K562 (cell line): ENCODE data around the gene RPUSD2. TPM values are rescaled to one million over a fixed set of nuclear protein-coding genes. Genes with fewer than 3 reads are reported as not detected.

Source experiments
- CBX3 ChIP-seq, 2 experiments: IDR thresholded peaks; 1 replicate in 1 of 2; 2 replicates in 1 of 2; pipeline ENCODE4 v1.6.1; 2012; ENCODE audit warnings: inconsistent platforms in 2 of 2, low read length in 2 of 2, borderline replicate concordance in 1 of 2, control low read depth in 1 of 2
- CREB5 ChIP-seq: fragments of 250-450 bp; sonication (Bioruptor Pico); IDR thresholded peaks from 2 replicates; pipeline ENCODE4 v1.5.0; 2020; ENCODE audit warnings: mild to moderate bottlenecking
- EHMT2 ChIP-seq: fragments of 450-650 bp; IDR thresholded peaks from 2 replicates; pipeline ENCODE4 v1.6.1; 2018; ENCODE audit warnings: antibody characterized with exemption
- GABPA ChIP-seq: fragments of 200-800 bp; sonication (Bioruptor generic); conservative IDR thresholded peaks from 2 replicates; pipeline ENCODE4 v1.6.1; 2016; ENCODE audit warnings: low read depth, missing genetic modification characterization, missing compliant biosample characterization
- GMEB1 ChIP-seq: fragments of 250-450 bp; sonication (Bioruptor Pico); IDR thresholded peaks from 2 replicates; pipeline ENCODE4 v1.4.0; 2020; ENCODE audit warnings: mild to moderate bottlenecking
- HDGF ChIP-seq: fragments of 450-650 bp; IDR thresholded peaks from 2 replicates; pipeline ENCODE4 v1.6.1; 2016
- HNRNPK ChIP-seq: fragments of 200-400 bp; formaldehyde crosslinking; IDR thresholded peaks from one replicate; pipeline ENCODE4 v1.6.1; 2018; ENCODE audit warnings: mild to moderate bottlenecking, low read depth, low read length; ENCODE audit not compliant: poor library complexity, severe bottlenecking
- HNRNPLL ChIP-seq: fragments of 200-400 bp; formaldehyde crosslinking; IDR thresholded peaks from 2 replicates; pipeline ENCODE4 v1.6.1; 2017; ENCODE audit warnings: low read length, low read depth, mild to moderate bottlenecking; ENCODE audit not compliant: poor library complexity, severe bottlenecking
- HOXB6 ChIP-seq: fragments of 250-450 bp; sonication (Bioruptor Pico); IDR thresholded peaks from 2 replicates; pipeline ENCODE4 v1.5.1; 2022; ENCODE audit warnings: mild to moderate bottlenecking, borderline replicate concordance
- KDM1A ChIP-seq, 2 experiments: fragments of 450-650 bp; IDR thresholded peaks; 2 replicates each; pipeline ENCODE4 v1.6.1; 2016; ENCODE audit warnings: mild to moderate bottlenecking in 2 of 2
- KLF13 ChIP-seq: fragments of 450-650 bp; IDR thresholded peaks from 2 replicates; pipeline ENCODE4 v1.6.1; 2016; ENCODE audit warnings: missing genetic modification characterization, low read depth, mild to moderate bottlenecking, missing compliant biosample characterization, moderate library complexity, borderline replicate concordance
- NFYB ChIP-seq: IDR thresholded peaks from 2 replicates; pipeline ENCODE4 v1.6.1; 2011; ENCODE audit warnings: mild to moderate bottlenecking, moderate library complexity; ENCODE audit not compliant: insufficient read length; ENCODE audit errors: extremely low read depth
- PHB ChIP-seq: fragments of 250-450 bp; sonication (Bioruptor Pico); IDR thresholded peaks from 2 replicates; pipeline ENCODE4 v1.5.0; 2021
- POLR2G ChIP-seq: fragments of 200-400 bp; formaldehyde crosslinking; IDR thresholded peaks from 2 replicates; pipeline ENCODE4 v1.6.1; 2017; ENCODE audit warnings: low read depth, mild to moderate bottlenecking, antibody characterized with exemption, low read length, moderate library complexity
- PREB ChIP-seq: sonication (generic); formaldehyde crosslinking; IDR thresholded peaks from 2 replicates; pipeline ENCODE4 v1.8.1; 2023; ENCODE audit warnings: mild to moderate bottlenecking, missing genetic modification reagents
- SLC30A9 ChIP-seq: fragments of 250-450 bp; sonication (Bioruptor Pico); IDR thresholded peaks from 2 replicates; pipeline ENCODE4 v1.8.0; 2022; ENCODE audit warnings: mild to moderate bottlenecking, moderate library complexity
- TAL1 ChIP-seq: fragments of 450-650 bp; IDR thresholded peaks from 2 replicates; pipeline ENCODE4 v1.6.1; 2016; ENCODE audit warnings: mild to moderate bottlenecking
- USF2 ChIP-seq: sonication (generic); formaldehyde crosslinking; IDR thresholded peaks from 2 replicates; pipeline ENCODE4 v1.5.0; 2020; ENCODE audit warnings: missing genetic modification reagents
- ZNF644 ChIP-seq: fragments of 200-800 bp; sonication (Bioruptor generic); IDR thresholded peaks from 2 replicates; pipeline ENCODE4 v1.6.1; 2016; ENCODE audit warnings: low read depth, missing genetic modification characterization, missing compliant biosample characterization
- ZNF707 ChIP-seq: fragments of 250-450 bp; sonication (Bioruptor Pico); conservative IDR thresholded peaks from 2 replicates; pipeline ENCODE4 v1.8.0; 2022; ENCODE audit warnings: inconsistent platforms, mild to moderate bottlenecking, moderate library complexity
- ZNF77 ChIP-seq: fragments of 250-450 bp; sonication (Bioruptor Pico); IDR thresholded peaks from 2 replicates; pipeline ENCODE4 v1.5.0; 2020
- polyA plus RNA-seq, 8 experiments: library from polyadenylated mRNA; depleted of rRNA in 4 of 8; stranded (reverse) in 5 of 8; unstranded in 3 of 8; fragments of >200 nt; fragmentation: Nextera tagmentation in 2 of 8; fragmentation: Illumina TruSeq in 1 of 8; extraction: Ambion mirVana in 2 of 8; extraction: Trizol in 1 of 8; gene quantifications; 2 replicates each; pipeline versions ENCODE4 v1.2.1 to v1.2.3, GENCODE V29; 2011 to 2014; ENCODE audit warnings: inconsistent platforms in 1 of 8, missing spikeins in 1 of 8
- total RNA-seq, 7 experiments: library from RNA; depleted of rRNA in 6 of 7; stranded (reverse); fragments of >200 nt in 6 of 7; fragmentation: Illumina TruSeq in 2 of 7; extraction: Trizol in 2 of 7; gene quantifications; 2 replicates each; pipeline versions ENCODE4 v1.2.1 to v1.2.3, GENCODE V29; 2011 to 2021; ENCODE audit warnings: low replicate concordance in 1 of 7

RPUSD2 gene
- total and polyA plus RNA-seq, 9 of the 15 experiments (the other 6 are each of a cell fraction or from before 2014, with no cell fraction given): 3.7 to 30.2 (median 14.3) TPM

- TF ChIP-seq PREB (CRISPR knock-in tag) (no peak), GABPA (tag) (peak; percentile 50; the same call in 1 of the 2 replicates), HNRNPLL (peak; percentile 78), KLF13 (tag) (no peak), ZNF644 (tag) (no peak), GMEB1 (CRISPR knock-in tag) (no peak), ZNF707 (CRISPR knock-in tag) (no peak), HDGF (no peak), SLC30A9 (CRISPR knock-in tag) (no peak), EHMT2 (no peak), HNRNPK (no peak), CREB5 (no peak), USF2 (CRISPR knock-in tag) (peak; percentile 99), TAL1 (no peak), POLR2G (peak; percentile 86), KDM1A (IDR thresholded peaks at IDR 0.05) (no peak), PHB (CRISPR knock-in tag) (no peak), HOXB6 (CRISPR knock-in tag) (no peak), NFYB (peak; percentile 50), CBX3 (IDR thresholded peaks at IDR 0.05; ENCODE audit: borderline replicate concordance in 1 of 2, low read length in 2 of 2) (no peak; a peak in 1 of 3 replicates), ZNF77 (CRISPR knock-in tag) (no peak)
Observed at GRCh38 chr15:40564591-40565332, 4.3 kb upstream of the RPUSD2 start, which contains the start of gene CCDC32 (continued).
